COLO668 (cell line): ENCODE data around the gene MOB2.
"Not testable (repeated sequence)": the region's sequence is repeated elsewhere in the genome, so short reads cannot be mapped to it uniquely, and the experiment has no call there.

ENCODE experiments used
- DNase-seq: peaks from one replicate; lab custom pipeline; 2025; ENCODE audit not compliant: unreplicated experiment; lab: John Stamatoyannopoulos, UW

Gene MOB2

GRCh38 chr11:1444823-1445422, 41.7 kb downstream of the MOB2 start:
- no peak for DNase-seq

- DNase-seq: no peak
Observed at GRCh38 chr11:1444321-1444720, 42.3 kb downstream of the MOB2 start.

- DNase-seq: no peak
Observed at GRCh38 chr11:1443737-1444136, 42.8 kb downstream of the MOB2 start.

GRCh38 chr11:1442807-1443366, 43.7 kb downstream of the MOB2 start:
- no peak for DNase-seq

GRCh38 chr11:1442163-1442562, 44.4 kb downstream of the MOB2 start:
- DNase-seq: no peak

- DNase-seq: no peak
Observed at GRCh38 chr11:1440496-1440895, 46.1 kb downstream of the MOB2 start.

- no peak for DNase-seq
Observed at GRCh38 chr11:1440066-1440465, 46.5 kb downstream of the MOB2 start.

GRCh38 chr11:1439341-1439740, 47.2 kb downstream of the MOB2 start:
- DNase-seq: no peak

- no peak for DNase-seq
Observed at GRCh38 chr11:1438967-1439330, 47.6 kb downstream of the MOB2 start.

GRCh38 chr11:1438261-1438966, 48.2 kb downstream of the MOB2 start:
- no peak for DNase-seq

GRCh38 chr11:1437500-1437899, 49.1 kb downstream of the MOB2 start:
- DNase-seq: no peak

GRCh38 chr11:1436468-1437039, 50.0 kb downstream of the MOB2 start:
- DNase-seq: no peak

- DNase-seq: no peak
Observed at GRCh38 chr11:1435820-1436467, 50.6 kb downstream of the MOB2 start.

GRCh38 chr11:1435479-1435819, 51.1 kb downstream of the MOB2 start:
- DNase-seq: not testable (repeated sequence)

GRCh38 chr11:1433977-1434640, 52.5 kb downstream of the MOB2 start:
- DNase-seq: peak; percentile 8

GRCh38 chr11:1433568-1433967, 53.0 kb downstream of the MOB2 start:
- no peak for DNase-seq

GRCh38 chr11:1428762-1429316, 57.7 kb downstream of the MOB2 start:
- DNase-seq: no peak

GRCh38 chr11:1425439-1425838, 61.1 kb downstream of the MOB2 start:
- DNase-seq: no peak

- no peak for DNase-seq
Observed at GRCh38 chr11:1425006-1425405, 61.6 kb downstream of the MOB2 start.

- not testable (repeated sequence) for DNase-seq
Observed at GRCh38 chr11:1423406-1423805, 63.2 kb downstream of the MOB2 start.

- no peak for DNase-seq
Observed at GRCh38 chr11:1422981-1423380, 63.6 kb downstream of the MOB2 start.
